Urothelium cell line (cell line): ENCODE data around the gene MTCH1.

Experiments
- DNase-seq: peaks from one replicate; pipeline ENCODE4 v3.0.0; 2011; ENCODE audit warnings: low spot score, mixed read lengths
- FAIRE-seq: peaks from 2 replicates; lab custom pipeline; 2011; peaks lifted over from hg19 to GRCh38; lab: Jason Lieb, UNC

The MTCH1 gene

DNA sequence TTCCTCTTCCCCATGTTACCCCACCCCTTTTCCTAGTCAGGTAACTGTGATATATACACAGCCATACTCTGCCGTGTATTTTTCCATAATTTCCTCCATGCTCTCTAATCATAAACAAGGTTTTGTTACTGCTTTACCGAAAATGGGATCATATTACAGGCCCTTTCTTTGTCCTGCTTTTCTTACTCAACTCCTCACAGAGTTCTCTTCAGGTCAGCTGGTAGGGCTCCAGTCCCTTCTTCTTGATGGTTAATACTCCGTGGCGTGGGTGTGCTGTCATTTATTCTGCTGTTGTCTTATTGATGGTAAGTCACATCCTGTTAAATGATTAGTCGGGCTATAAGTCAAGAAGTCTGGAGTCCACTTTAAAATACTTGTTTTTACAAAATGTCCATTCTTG lies 56.4 kb downstream of the MTCH1 start:
- FAIRE-seq, result no peak
- DNase-seq, result no peak

GRCh38 chr6:36929152-36929551 lies 56.8 kb downstream of the MTCH1 start:
- DNase-seq, result no peak
- no peak for FAIRE-seq

DNA sequence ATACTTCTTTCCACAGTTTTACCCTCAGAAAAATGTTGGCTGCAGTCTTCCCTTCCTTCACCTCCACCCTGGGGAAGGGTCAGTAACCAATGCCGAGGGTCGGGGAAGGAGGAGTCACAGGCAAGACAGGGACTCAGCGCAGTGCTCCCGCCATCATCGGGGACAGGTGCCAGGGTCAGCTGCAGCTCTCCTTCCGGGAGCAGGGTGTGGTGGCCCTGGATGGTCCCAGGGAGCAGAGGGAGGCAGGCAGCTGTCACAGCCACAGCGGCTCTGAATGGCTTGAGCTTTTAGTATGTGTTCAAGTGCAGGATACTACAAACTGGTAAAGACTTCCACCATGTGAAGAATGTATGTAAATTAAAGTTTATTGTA lies 57.5 kb downstream of the MTCH1 start:
- FAIRE-seq (no peak), DNase-seq (no peak)

GRCh38 chr6:36927691-36928546 lies 58.1 kb downstream of the MTCH1 start:
- FAIRE-seq, result no peak
- DNase-seq, result no peak

DNA sequence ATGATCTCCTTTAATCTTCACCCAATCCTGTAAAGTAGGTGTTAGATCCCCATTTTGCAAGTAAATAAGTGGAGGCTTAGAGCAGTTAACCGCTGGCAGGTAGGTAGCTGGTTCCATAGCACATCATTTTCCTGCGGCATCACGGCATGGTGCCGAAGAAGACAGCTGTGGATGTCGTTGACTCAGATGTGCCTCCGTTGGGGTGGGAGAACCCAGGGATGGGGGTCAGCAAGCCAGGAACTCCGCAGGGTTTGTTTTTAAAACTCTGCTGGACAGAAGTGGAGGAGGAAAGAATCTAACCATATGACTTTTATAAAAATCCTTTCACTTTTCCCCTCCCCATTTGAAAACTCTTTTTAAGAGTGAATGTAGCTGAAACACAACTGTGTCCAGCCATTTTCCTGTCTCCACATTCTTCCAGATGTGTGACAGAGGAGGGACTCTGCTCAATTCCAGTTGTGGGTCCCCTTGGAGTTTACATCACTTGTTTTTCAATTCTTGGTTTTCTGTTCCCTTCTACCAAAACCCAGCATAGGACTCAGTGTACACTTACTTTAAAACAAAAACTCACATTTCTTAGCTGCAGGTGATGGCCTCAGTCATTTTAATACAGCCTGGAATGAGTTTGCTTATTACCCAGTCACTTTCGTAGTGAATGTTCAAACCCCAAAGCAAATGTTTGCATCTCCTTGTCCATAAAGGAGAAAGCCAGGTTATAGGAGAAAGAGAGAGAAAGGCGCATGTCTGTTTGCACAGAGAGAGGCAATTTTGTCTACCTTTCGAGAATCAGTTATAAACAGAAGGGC lies 59.1 kb downstream of the MTCH1 start:
- no peak for DNase-seq
- FAIRE-seq, result no peak

GRCh38 chr6:36925809-36926208 lies 60.2 kb downstream of the MTCH1 start:
- DNase-seq (no peak), FAIRE-seq (no peak)

DNA sequence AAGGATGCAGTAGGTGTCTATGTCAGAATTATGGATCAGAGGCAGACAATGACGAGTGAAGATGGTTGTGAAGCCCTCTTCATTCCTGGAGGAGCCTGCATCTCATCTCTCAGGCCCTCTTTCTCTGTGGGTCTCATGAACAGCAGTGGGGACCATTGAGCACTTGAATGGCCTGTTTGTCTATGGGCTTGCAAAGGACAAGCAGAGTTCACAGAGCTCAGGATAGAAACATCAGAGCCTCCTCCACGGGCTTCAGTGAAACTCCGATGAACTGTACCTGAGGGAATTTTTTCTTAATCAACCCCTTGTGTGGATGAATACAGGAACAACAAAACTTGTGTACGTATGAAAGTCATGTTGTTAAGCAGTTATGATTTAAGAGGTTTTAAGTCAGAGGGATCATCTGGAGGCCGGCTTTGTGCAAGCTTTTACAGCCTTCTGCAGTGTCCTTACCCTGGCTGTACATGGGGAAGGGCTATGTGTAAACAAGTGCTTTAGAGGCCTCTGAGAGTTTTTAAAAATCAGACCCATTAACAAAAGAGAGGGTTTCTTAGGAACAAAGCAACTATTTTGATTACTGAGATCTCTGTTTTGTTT lies 61.1 kb downstream of the MTCH1 start:
- DNase-seq (no peak), FAIRE-seq (no peak)

DNA sequence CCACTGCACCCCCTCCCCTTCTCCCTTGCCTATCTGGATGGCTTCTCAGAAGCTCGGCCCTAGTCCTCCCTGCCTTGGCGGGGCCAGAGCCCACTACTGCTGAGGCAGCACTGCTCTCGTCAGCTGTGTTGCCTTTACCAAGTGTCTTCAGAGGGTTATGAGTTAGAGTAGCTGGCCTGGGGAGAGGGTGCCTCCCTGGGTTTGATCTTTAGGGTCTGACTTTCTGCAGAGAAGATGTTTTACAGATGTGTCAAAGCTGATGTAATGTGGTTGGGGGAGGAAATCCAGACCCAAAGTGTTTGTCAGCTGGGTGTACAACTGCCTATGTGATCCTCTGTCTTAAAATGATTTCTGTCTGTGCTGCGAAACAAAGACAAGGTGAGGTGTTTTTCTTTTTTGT lies 61.9 kb downstream of the MTCH1 start:
- FAIRE-seq (no peak), DNase-seq (no peak)

DNA sequence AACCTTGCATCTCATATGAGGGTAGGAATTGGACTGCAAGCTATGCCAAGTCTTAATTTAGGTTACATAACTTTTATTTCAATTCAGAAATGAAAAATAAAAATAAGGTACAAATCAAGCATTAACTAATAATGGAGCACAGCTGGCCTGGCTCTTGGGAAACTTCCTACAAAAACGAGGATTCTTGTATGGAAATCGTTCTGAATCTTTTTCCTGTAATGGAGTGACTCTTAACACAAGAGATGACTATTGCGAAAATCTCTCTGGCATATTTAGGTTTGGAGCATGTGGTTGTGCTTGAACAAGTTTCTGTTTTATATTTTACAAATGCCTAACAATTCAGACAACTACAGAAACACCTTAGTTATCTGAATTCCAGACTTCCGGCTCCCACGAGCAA lies 65.5 kb downstream of the MTCH1 start:
- FAIRE-seq (no peak), DNase-seq (no peak)

GRCh38 chr6:36920049-36920448 lies 65.9 kb downstream of the MTCH1 start:
- FAIRE-seq (no peak), DNase-seq (no peak)
